ENCODE results near the gene CX3CL1. TPM values are rescaled to one million over a fixed set of nuclear protein-coding genes. Genes with fewer than 3 reads are reported as not detected.

CX3CL1 gene
- total RNA-seq (10 to 100 TPM; 20.3 to 27.8 TPM), polyA plus RNA-seq (ENCODE audit: insufficient read length in 6 of 6) (10 to 100 TPM in 4 of 6 donors, 1 to 10 TPM in 2; 8.6 to 11.8 (median 10.5) TPM)
- long read RNA-seq, donor 1, partial matches to known transcripts: 0 of 2 reads
- long read RNA-seq, donor 1, other reads (novel, unspliced or antisense): 0 of 2 reads
- long read RNA-seq, donor 2, partial matches to known transcripts: 0 of 3 reads
- long read RNA-seq, donor 2, other reads (novel, unspliced or antisense): 0 of 3 reads
- long read RNA-seq, donor 3, partial matches to known transcripts: 0 of 1 reads
- long read RNA-seq, donor 3, other reads (novel, unspliced or antisense): 0 of 1 reads
- long read RNA-seq, donor 4, partial matches to known transcripts: 0 of 10 reads
- long read RNA-seq, donor 4, other reads (novel, unspliced or antisense): 8 of 10 reads
- long read RNA-seq, donor 5, partial matches to known transcripts: 0 of 2 reads
- long read RNA-seq, donor 5, other reads (novel, unspliced or antisense): 0 of 2 reads
- long read RNA-seq, donor 6, partial matches to known transcripts: 0 of 1 reads
- long read RNA-seq, donor 6, other reads (novel, unspliced or antisense): 0 of 1 reads
- long read RNA-seq, donor 7: 0 reads
- long read RNA-seq, donor 8, partial matches to known transcripts: 0 of 4 reads
- long read RNA-seq, donor 8, other reads (novel, unspliced or antisense): 0 of 4 reads
- long read RNA-seq, donor 9: 0 reads
- long read RNA-seq, donor 10, partial matches to known transcripts: 0 of 5 reads
- long read RNA-seq, donor 10, other reads (novel, unspliced or antisense): 5 of 5 reads
- long read RNA-seq, donor 11: 0 reads
- long read RNA-seq, donor 12, partial matches to known transcripts: 0 of 3 reads
- long read RNA-seq, donor 12, other reads (novel, unspliced or antisense): 0 of 3 reads

DNA sequence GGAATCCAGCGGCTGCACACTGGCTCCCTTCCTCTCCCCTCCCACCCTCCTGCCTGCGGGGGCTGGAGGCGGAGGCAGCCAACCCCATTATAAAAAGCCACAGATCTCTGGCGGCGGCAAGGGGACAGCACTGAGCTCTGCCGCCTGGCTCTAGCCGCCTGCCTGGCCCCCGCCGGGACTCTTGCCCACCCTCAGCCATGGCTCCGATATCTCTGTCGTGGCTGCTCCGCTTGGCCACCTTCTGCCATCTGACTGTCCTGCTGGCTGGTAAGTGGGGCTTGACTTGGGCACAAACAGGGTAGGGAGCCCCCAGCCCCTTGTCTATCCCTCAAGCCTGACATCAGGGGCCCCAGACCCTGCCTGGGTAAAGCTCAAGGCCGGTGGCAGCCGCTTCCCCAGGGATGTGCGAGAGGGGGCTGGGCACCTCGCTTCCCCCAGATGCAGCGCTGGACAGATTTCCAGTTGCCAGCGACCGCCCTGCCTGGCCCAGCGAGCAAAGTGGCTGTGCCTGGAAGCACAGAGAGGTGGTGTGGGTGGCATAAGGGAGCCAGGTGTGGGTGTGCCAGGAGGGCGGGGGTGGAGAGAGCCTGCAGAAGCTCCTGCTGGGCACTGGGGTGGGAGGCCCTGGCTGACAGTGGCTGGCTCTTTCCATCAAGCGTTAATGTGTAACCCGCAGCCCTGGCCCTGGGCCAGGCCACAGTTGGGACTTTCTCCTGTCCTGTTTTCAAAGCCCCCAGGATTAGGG lies at the start of gene CX3CL1:
TSS of gene CX3CL1 (plus strand) at position 119 of the 745 bp plus-strand sequence. CDS start at position 198, 79 bp downstream.
- DNase-seq (peak; percentile 58 to 89 (median 74)), ATAC-seq (peak; percentile 76)
- H3K27ac ChIP-seq: peak within 1 kb of the TSS; percentile 73 to 77
- TF ChIP-seq, protein P1, sequence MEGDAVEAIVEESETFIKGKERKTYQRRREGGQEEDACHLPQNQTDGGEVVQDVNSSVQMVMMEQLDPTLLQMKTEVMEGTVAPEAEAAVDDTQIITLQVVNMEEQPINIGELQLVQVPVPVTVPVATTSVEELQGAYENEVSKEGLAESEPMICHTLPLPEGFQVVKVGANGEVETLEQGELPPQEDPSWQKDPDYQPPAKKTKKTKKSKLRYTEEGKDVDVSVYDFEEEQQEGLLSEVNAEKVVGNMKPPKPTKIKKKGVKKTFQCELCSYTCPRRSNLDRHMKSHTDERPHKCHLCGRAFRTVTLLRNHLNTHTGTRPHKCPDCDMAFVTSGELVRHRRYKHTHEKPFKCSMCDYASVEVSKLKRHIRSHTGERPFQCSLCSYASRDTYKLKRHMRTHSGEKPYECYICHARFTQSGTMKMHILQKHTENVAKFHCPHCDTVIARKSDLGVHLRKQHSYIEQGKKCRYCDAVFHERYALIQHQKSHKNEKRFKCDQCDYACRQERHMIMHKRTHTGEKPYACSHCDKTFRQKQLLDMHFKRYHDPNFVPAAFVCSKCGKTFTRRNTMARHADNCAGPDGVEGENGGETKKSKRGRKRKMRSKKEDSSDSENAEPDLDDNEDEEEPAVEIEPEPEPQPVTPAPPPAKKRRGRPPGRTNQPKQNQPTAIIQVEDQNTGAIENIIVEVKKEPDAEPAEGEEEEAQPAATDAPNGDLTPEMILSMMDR (IDR thresholded peaks at IDR 0.05): no peak
- H3K9me3 ChIP-seq: no peaks in the 10 kb centered on the region
- H3K4me1 ChIP-seq: peaks cover 4 to 7% of the 10 kb centered on the region in 2 donors
- H3K27me3 ChIP-seq: no peaks in the 10 kb centered on the region
- no peaks in the 10 kb centered on the region for H3K36me3 ChIP-seq
- intact Hi-C loops (cut with DNase I): no loop called here
- H3K4me3 ChIP-seq: peak within 1 kb of the TSS; percentile 25 to 41

DNA sequence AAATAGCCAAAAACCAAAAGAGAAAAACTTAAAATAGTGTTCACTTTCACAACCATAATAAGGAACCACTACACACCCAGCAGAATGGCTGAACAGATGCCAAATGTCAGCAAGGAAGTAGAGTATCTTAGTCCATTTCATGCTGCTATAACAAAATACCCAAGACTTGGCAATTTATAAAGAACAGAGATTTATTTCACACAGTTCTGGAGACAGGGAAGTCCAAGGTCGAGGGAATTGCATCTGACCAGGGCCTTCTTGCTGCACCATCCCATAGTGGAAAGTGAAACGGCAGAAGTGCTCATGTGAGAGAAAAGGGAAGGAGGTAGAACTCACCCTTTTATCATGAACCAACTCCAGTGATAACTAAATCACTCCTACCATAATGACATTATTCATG lies 47.5 kb upstream of the CX3CL1 start:
- TF ChIP-seq, protein P1 (IDR thresholded peaks at IDR 0.05): no peak
- ATAC-seq (no peak), DNase-seq (no peak)
- Histone ChIP-seq H3K9me3 (peaks cover 0 to 5% of the 10 kb centered on the region in 2 donors), H3K4me3 (no peak overlapping the region), H3K4me1 (no peaks in the 10 kb centered on the region), H3K27ac (no peak overlapping the region), H3K36me3 (no peaks in the 10 kb centered on the region), H3K27me3 (no peaks in the 10 kb centered on the region)
- intact Hi-C loops (cut with DNase I): no loop called here

- no peak for DNase-seq
- no peak for ATAC-seq
- no peaks in the 10 kb centered on the region for H3K36me3 ChIP-seq
- H3K9me3 ChIP-seq: peaks cover 0 to 5% of the 10 kb centered on the region in 2 donors
- H3K4me1 ChIP-seq: no peaks in the 10 kb centered on the region
- TF ChIP-seq, protein P1 (IDR thresholded peaks at IDR 0.05): no peak
- no peak overlapping the region for H3K27ac ChIP-seq
- intact Hi-C loops (cut with DNase I): no loop called here
- no peak overlapping the region for H3K4me3 ChIP-seq
- H3K27me3 ChIP-seq: no peaks in the 10 kb centered on the region
Measured at GRCh38 chr16:57325458-57325857, 46.8 kb upstream of the CX3CL1 start.

DNA sequence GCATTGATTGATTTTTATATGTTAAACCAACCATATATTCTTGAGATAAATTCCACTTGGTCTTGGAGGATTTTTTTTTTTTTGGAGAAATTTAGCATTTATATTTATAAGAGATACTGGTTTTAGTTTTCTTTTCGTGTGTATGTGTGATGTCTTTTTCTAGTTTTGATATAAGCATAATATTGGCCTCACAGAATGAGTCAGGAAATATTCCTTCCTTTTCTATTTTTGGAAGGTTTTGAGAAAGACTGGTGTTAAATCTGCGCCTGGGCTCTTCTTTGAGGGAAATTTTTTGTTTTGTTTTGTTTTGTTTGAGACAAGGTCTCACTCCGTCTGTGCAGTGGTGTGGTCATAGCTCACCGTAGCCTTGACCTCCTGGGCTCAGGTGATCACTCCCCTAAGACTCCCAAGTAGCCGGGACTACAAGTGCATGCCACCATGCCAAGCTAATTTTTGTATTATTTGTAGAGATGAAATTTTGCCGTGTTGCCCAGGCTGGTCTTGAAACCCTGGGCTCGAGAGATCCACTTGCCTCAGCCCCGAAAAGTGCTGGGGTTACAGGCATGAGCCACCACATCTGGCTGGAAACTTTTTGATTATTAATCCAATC lies 42.5 kb upstream of the CX3CL1 start:
- TF ChIP-seq, protein P1 (IDR thresholded peaks at IDR 0.05): no peak
- Histone ChIP-seq H3K9me3 (peaks cover 0 to 10% of the 10 kb centered on the region in 2 donors), H3K36me3 (no peaks in the 10 kb centered on the region), H3K27ac (no peak overlapping the region), H3K4me3 (no peak overlapping the region), H3K27me3 (no peaks in the 10 kb centered on the region), H3K4me1 (no peaks in the 10 kb centered on the region)
- ATAC-seq: no peak
- no peak for DNase-seq
- intact Hi-C loops (cut with DNase I): no loop called here
